Activated CD4-positive, alpha-beta memory T cell treated with anti-CD3 and anti-CD28 coated beads, Interleukin-2, amount 10 ng/mL, durations not matched to agents 7 days and 5 days (primary cell): ENCODE measurements around the gene MIOS. TPM values are rescaled to one million over a fixed set of nuclear protein-coding genes. Genes with fewer than 3 reads are reported as not detected.
A peak's percentile ranks its signal among the peaks of the same experiment; 100 is the strongest.
"Not testable (repeated sequence)": the region's sequence is repeated elsewhere in the genome, so short reads cannot be mapped to it uniquely, and the experiment has no call there.

Experiments
- CTCF ChIA-PET: fragments of 350-600 bp; sonication (Branson Sonifier 250); formaldehyde crosslinking; loops from one replicate; lab custom pipeline; 2021; ENCODE audit warnings: antibody characterized with exemption, inconsistent platforms; lab: Charles Lee
- POLR2A ChIA-PET: fragments of 350-600 bp; sonication (Branson Sonifier 250); formaldehyde crosslinking; loops from one replicate; lab custom pipeline; 2021; ENCODE audit warnings: antibody characterized with exemption; lab: Charles Lee
- DNase-seq: peaks from one replicate; pipeline ENCODE4 v3.0.0-alpha.2; 2020
- H3K27ac Mint-ChIP-seq: one replicate; pipeline ENCODE4 v1.8.0; 2021; ENCODE audit warnings: mild to moderate bottlenecking, mixed read lengths
- H3K27me3 Mint-ChIP-seq: one replicate; pipeline ENCODE4 v1.8.0; 2021; ENCODE audit warnings: mixed read lengths
- H3K36me3 Mint-ChIP-seq: one replicate; pipeline ENCODE4 v1.8.0; 2021; ENCODE audit warnings: low read depth, mixed read lengths
- H3K4me1 Mint-ChIP-seq: one replicate; pipeline ENCODE4 v1.8.0; 2021; ENCODE audit warnings: mixed read lengths
- H3K4me3 Mint-ChIP-seq: one replicate; pipeline ENCODE4 v1.8.0; 2021; ENCODE audit warnings: mild to moderate bottlenecking, mixed read lengths
- H3K9me3 Mint-ChIP-seq: one replicate; pipeline ENCODE4 v1.8.0; 2021; ENCODE audit warnings: mixed read lengths
- total RNA-seq, 2 experiments: library from RNA; stranded (reverse); gene quantifications; one replicate each; pipeline ENCODE4 v1.2.3, GENCODE V29; 2021

The MIOS gene
- total RNA-seq, 2 experiments from 2014 or later = 22.8 to 24.6 TPM

DNA sequence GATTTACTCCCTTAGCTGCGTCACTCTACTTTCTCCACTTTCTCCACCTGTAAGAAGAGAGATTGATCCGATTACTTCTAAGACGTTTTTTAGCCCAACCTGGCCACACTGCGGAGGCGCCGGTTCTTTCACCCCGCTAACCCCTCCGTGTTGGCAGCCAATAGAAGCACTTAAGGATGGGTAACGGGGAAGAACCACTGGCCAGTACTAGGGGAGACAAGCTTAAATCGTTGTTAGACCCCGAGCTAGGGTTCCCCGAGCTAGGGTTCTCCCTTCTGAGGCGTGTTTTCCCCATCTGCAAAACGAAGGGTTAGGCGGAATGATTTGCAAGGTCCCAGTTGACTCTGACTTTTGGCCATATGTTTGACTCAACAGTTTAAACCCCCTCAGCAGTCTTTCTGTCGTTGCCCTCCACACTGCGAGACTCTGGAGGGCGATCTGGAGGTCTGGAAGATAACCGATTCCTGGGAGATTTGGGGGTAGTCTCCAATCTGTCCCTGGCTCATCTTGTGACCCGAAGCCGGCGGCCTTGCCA lies 74.5 kb downstream of the MIOS start:
- Mint-ChIP-seq H3K36me3 (peaks cover 39% of the 10 kb centered on the region), H3K4me3 (peak overlapping the region; percentile 90), H3K4me1 (peaks cover 36% of the 10 kb centered on the region), H3K9me3 (no peaks in the 10 kb centered on the region), H3K27ac (peak overlapping the region; percentile 90), H3K27me3 (no peaks in the 10 kb centered on the region)
- ChIA-PET POLR2A (interaction anchor here (0.6 to 4.1 kb wide), 29 partner anchors 9 to 619 kb away, joined by 3 to 61 read pairs (median 5); partner anchors contain the start of genes C1GALT1, GLCCI1, MIOS and RPA3), CTCF (interaction anchor here (0.8 to 2.1 kb wide), 6 partner anchors 12 to 688 kb away, joined by 3 to 7 read pairs (median 4); no protein-coding TSS in a partner anchor)
- DNase-seq = no peak

DNA sequence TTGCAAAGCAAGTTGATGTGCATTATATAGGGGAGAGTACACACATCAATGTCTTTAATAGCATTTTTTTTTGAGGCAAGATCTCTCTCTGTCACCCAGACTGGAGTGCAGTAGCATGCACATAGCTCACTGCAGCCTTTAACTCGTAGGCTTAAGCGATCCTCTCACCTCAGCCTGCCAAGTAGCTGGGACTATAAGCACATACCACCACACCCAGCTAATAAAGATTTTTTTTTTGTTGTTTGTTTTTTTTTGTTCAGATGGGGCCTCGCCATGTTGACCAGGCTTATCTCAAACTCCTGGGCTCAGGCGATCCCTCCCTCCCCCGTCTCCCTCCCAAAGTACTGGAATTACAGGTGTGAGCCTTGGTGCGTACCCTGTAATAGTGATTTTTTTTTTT lies 75.4 kb downstream of the MIOS start:
- no peak for DNase-seq
- Mint-ChIP-seq H3K27me3 (no peaks in the 10 kb centered on the region), H3K27ac (peak overlapping the region; percentile 90), H3K9me3 (no peaks in the 10 kb centered on the region), H3K36me3 (peaks cover 36% of the 10 kb centered on the region), H3K4me1 (peaks cover 36% of the 10 kb centered on the region), H3K4me3 (peak overlapping the region; percentile 90)
- POLR2A ChIA-PET = interaction anchor here (1.9 to 4.1 kb wide), 7 partner anchors 10 to 459 kb away, joined by 5 to 61 read pairs (median 10); partner anchors contain the start of genes C1GALT1, GLCCI1 and RPA3
- CTCF ChIA-PET = interaction anchor here (1.2 to 2.1 kb wide), 2 partner anchors 10 to 39 kb away, joined by 3 to 7 read pairs; no protein-coding TSS in a partner anchor

DNA sequence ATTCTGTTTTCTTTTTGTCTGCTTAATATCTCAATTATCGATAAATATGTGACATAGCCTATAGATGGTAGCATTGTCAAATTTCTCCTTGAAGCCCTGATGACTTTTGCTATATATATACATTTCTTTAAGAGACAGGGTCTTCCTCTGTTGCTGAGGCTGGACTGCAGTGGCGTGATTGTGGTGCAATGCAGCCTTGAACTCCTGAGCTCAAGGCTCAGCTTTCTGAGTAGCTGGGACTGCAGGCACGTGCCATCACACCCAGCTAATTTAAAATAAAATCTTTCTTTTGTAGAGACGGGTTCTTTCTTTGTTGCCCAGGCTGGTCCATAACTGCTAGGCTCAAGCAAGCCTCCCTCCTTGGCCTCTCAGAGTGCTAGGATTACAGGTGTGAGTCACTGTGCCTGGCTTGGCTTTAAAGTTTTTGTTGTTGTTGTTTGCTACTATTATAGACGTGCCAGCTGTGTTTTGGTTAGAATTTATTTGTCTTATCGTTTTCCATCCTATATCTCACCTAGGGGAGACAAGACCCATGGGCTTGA lies 80.9 kb downstream of the MIOS start:
- no peaks in the 10 kb centered on the region for H3K9me3 Mint-ChIP-seq
- DNase-seq = no peak
- H3K4me3 Mint-ChIP-seq = no peak overlapping the region
- POLR2A ChIA-PET = no interaction called here
- H3K27ac Mint-ChIP-seq = no peak overlapping the region
- H3K4me1 Mint-ChIP-seq = peaks cover 12% of the 10 kb centered on the region
- peaks cover 26% of the 10 kb centered on the region for H3K36me3 Mint-ChIP-seq
- H3K27me3 Mint-ChIP-seq = no peaks in the 10 kb centered on the region
- CTCF ChIA-PET = no interaction called here

DNA sequence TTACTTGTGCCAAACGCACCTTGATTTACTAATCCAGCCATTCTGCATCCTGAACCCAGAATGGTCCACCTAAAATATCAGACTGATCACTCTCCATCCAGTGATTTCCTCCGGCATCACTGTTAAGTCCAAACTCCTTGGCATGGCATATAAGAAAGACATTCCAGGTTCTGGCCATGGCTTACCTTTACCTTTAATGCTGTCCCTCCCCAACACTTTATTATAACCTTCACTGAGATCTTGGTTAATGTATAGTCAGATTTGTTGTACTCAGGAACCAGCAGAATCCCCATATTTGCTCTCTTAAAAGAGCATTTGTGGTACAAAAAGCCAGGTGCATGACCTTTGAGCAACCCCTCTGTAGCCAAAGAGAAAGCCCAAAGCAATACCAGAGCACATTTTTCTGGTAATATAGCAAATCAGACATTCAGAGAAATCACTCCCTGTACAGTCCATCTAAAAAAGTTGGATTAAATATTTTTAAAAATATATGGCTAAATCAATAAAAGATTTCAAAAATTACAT lies 84.1 kb downstream of the MIOS start:
- Mint-ChIP-seq H3K9me3 (no peaks in the 10 kb centered on the region), H3K4me1 (peaks cover 7% of the 10 kb centered on the region), H3K27me3 (no peaks in the 10 kb centered on the region), H3K4me3 (no peak overlapping the region), H3K27ac (no peak overlapping the region), H3K36me3 (peaks cover 3% of the 10 kb centered on the region)
- CTCF ChIA-PET = interaction anchor here (1.1 kb wide), 1 partner anchor 30 kb away, joined by 3 read pairs; no protein-coding TSS in a partner anchor
- POLR2A ChIA-PET = interaction anchor here (2.2 kb wide), 1 partner anchor 10 kb away, joined by 7 read pairs; the partner anchor contains the start of gene UMAD1
- no peak for DNase-seq

DNA sequence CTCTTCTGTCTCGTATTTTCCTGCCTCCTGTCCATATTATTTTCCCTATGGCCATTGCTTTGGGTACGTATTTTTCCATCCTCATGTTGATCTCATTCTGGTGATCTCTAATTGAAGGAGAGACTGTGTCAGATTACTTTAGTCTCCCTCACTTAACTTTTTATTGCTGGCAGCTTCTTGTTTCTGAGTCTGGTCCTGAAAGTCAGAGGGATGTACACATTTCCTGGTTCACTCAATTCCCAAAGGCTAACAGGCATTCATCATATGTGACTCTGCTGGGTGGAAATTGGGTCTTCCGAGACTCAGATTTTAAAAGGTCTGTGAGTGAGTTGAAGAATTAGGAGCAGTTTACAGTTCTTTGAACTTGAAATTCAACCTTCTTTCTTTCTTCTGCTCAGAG lies 84.8 kb downstream of the MIOS start:
- peaks cover 7% of the 10 kb centered on the region for H3K4me1 Mint-ChIP-seq
- POLR2A ChIA-PET = interaction anchor here (2.2 kb wide), 1 partner anchor 11 kb away, joined by 7 read pairs; the partner anchor contains the start of gene UMAD1
- DNase-seq = no peak
- peaks cover 3% of the 10 kb centered on the region for H3K9me3 Mint-ChIP-seq
- peaks cover 4% of the 10 kb centered on the region for H3K36me3 Mint-ChIP-seq
- H3K4me3 Mint-ChIP-seq = no peak overlapping the region
- no peaks in the 10 kb centered on the region for H3K27me3 Mint-ChIP-seq
- H3K27ac Mint-ChIP-seq = no peak overlapping the region
- CTCF ChIA-PET = interaction anchor here (0.9 to 1.1 kb wide), 2 partner anchors 9 to 29 kb away, joined by 3 read pairs; no protein-coding TSS in a partner anchor

DNA sequence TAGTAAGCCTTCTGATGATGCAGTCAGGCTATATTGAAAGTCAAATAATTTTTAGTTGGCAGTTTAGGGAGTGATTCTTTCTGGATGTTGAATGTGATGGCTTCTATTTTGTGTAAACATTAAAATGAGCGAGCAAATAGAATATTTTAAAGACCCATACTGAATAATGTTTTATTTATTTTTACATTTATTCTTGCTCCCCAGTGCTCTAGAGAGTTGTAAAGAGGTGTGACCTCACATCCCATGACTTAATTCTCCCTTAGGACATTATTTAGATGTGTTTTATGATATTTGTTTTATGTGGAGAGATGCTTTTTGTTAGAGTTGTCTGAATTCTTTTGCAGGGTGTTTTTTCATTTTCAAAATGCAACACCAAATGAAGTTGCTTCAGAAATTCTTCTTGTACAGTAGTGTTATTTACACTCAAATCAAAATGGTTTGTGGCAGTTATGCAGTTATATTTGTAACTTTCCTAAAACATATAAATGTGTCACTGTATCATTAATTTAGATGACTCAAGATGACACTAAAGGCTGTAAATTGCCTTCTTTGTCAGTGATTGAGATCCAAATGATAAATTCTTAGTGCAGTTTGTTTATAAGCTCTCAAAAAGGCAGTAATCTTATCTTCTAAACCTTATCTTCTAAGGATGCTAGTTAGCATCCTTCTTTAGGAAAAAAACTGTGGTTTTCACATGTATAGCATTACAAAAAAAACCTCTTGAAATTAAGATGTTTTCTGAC lies 86.3 kb downstream of the MIOS start:
- Mint-ChIP-seq H3K36me3 (peaks cover 12% of the 10 kb centered on the region), H3K9me3 (peaks cover 10% of the 10 kb centered on the region), H3K4me1 (peaks cover 7% of the 10 kb centered on the region), H3K4me3 (no peak overlapping the region), H3K27me3 (no peaks in the 10 kb centered on the region), H3K27ac (no peak overlapping the region)
- ChIA-PET POLR2A (interaction anchor here (1.0 kb wide), 1 partner anchor 12 kb away, joined by 6 read pairs; the partner anchor contains the start of gene UMAD1), CTCF (interaction anchor here (1.1 to 1.9 kb wide), 2 partner anchors 12 to 28 kb away, joined by 3 to 6 read pairs; partner anchors contain the start of gene UMAD1)
- no peak for DNase-seq

DNA sequence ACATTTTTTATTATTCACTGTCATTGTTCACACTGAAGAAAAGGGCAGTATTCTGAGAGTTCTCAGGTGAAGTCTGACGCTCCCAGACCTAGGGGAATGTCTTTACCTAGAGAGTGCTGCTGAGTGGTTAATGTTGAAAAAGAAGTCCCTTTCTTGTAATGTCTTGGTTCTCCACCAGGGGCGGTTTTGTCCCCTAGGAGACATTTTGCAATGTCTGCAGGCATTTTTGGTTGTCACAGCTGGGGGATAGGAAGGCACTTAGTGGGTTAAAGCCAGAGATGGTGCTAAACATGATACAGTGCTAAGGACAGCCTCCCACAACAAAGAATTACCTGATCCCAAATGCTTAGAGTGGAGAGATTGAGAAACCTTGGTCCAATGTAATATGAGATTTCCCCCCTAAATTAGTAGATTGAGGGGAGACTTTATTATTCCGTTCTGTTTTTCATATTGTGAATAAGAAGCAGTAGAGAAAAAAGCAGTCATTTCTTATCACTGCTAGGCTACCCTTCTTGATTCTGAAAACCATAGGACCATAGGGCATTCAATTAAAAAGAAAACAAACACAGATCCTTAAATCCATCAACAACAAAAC lies 87.0 kb downstream of the MIOS start:
- CTCF ChIA-PET = interaction anchor here (1.1 to 1.9 kb wide), 2 partner anchors 13 to 27 kb away, joined by 3 to 6 read pairs; partner anchors contain the start of gene UMAD1
- DNase-seq = peak; percentile 25
- Mint-ChIP-seq H3K4me1 (peaks cover 7% of the 10 kb centered on the region), H3K27ac (no peak overlapping the region), H3K36me3 (peaks cover 15% of the 10 kb centered on the region), H3K4me3 (no peak overlapping the region), H3K27me3 (no peaks in the 10 kb centered on the region), H3K9me3 (peaks cover 16% of the 10 kb centered on the region)
- POLR2A ChIA-PET = no interaction called here

DNA sequence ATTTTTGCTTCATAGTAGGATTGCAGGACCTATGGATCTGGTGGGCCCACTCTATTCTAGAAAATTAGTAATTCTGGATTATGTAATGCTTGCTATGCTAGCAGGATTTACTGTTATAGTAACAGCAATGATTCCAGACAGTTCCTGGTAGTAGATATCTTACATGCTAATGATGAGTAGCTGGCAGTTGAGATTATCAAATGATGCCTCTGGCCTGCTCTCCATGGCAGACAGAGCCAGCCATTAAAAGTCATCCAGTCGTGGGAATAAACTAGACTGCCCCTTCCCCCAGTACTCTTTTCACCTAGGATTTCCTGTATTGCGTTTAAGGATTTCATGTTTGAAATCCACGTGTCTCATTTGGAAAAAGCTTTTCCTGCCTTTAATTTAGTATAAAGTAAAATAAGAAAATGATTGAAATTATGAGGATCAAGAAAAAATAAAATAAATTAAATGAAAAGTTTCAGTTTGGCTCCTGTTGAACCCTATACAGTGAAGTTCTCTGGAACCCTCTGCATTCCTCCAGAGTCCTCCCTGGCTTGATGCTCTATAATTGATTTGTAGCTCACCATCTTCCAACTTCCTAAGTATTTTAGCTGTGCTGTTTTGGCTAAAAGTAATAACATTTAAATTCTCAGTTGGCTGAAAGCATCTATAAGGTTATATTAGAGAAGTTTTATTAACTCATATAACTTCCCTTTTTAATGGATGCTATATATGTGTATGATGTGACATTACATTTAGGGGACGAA lies 88.5 kb downstream of the MIOS start:
- H3K36me3 Mint-ChIP-seq = peaks cover 28% of the 10 kb centered on the region
- ChIA-PET POLR2A (interaction anchor here (1.0 kb wide), 1 partner anchor 14 kb away, joined by 3 read pairs; no protein-coding TSS in a partner anchor), CTCF (no interaction called here)
- H3K27me3 Mint-ChIP-seq = no peaks in the 10 kb centered on the region
- no peak overlapping the region for H3K4me3 Mint-ChIP-seq
- no peak for DNase-seq
- H3K9me3 Mint-ChIP-seq = peaks cover 29% of the 10 kb centered on the region
- peaks cover 12% of the 10 kb centered on the region for H3K4me1 Mint-ChIP-seq
- no peak overlapping the region for H3K27ac Mint-ChIP-seq

DNA sequence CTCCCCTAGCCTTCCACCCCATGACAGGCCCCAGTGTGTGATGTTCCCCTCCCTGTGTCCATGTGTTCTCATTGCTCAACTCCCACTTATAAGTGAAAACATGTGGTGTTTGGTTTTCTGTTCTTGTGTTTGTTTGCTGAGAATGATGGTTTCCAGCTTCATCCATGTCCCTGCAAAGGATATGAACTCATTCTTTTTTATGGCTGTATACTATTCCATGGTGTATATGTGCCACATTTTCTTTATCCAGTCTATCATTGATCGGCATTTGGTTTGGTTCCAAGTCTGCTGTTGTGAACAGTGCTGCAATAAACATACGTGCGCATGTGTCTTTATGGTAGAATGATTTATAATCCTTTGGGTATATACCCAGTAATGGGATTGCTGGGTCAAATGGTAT lies 89.8 kb downstream of the MIOS start:
- POLR2A ChIA-PET, H3K4me3 Mint-ChIP-seq, CTCF ChIA-PET, H3K27me3 Mint-ChIP-seq, DNase-seq, H3K27ac Mint-ChIP-seq: not testable (repeated sequence)
- peaks cover 35% of the 10 kb centered on the region for H3K36me3 Mint-ChIP-seq
- H3K9me3 Mint-ChIP-seq = peaks cover 29% of the 10 kb centered on the region
- H3K4me1 Mint-ChIP-seq = peaks cover 13% of the 10 kb centered on the region
